ENCODE measurements around the gene CIAO3. TPM values are rescaled to one million over a fixed set of nuclear protein-coding genes. Genes with fewer than 3 reads are reported as not detected.

The CIAO3 gene
- total and polyA plus RNA-seq, 3 donors from 2014 or later = 28.9 to 59.0 (median 58.0) TPM

GRCh38 chr16:772959-773358 lies 32.2 kb upstream of the CIAO3 start:
- WGBS, 2 donors = 87 to 89% methylated on average over 18 of the region's 18 CpGs
- H3K27me3 ChIP-seq = no peaks in the 10 kb centered on the region

DNA sequence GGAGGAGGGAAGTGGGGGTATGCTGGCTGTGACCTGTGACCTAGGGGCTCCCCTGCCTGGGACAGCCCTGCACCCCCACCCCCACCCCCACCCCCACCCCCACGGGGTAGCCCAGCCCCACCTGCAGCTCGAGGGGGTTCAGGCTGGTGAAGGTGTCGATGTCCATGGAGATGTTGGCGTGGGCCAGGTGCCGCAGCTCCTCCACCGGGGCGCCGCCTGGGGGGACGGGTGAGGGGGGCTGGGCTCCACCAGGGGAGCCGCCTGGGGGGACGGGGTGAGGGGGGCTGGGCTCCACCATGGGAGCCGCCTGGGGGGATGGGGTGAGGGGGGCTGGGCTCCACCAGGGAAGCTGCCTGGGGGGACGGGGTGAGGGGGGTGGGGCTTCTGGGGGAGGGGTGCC lies 29.6 kb upstream of the CIAO3 start:
- Histone ChIP-seq H3K4me1 (no peaks in the 10 kb centered on the region), H3K36me3 (ENCODE audit: low read depth, missing control alignments) (no peaks in the 10 kb centered on the region), H3K4me3 (no peak overlapping the region), H3K27ac (no peak overlapping the region), H3K27me3 (no peaks in the 10 kb centered on the region), H3K9me3 (no peaks in the 10 kb centered on the region)
- WGBS, 2 donors = 79% methylated on average over 8 of the region's 13 CpGs; no CpG with 5 or more reads in 1 of the 2 donors
- no peak for DNase-seq
- intact Hi-C loops (cut with DNase I; ENCODE audit: low total_unique reads) = no loop called here
- no peak for TF ChIP-seq CTCF (IDR thresholded peaks at IDR 0.05)

More at GRCh38 chr16:772959-773358, 32.2 kb upstream of the CIAO3 start:
- no peaks in the 10 kb centered on the region for H3K9me3 ChIP-seq
- H3K4me3 ChIP-seq = no peak overlapping the region
- no peaks in the 10 kb centered on the region for H3K36me3 ChIP-seq (ENCODE audit: low read depth, missing control alignments)
- TF ChIP-seq CTCF (IDR thresholded peaks at IDR 0.05) (no peak), POLR2A (IDR thresholded peaks at IDR 0.05) (no peak)
- no peak for DNase-seq
- H3K27ac ChIP-seq = no peak overlapping the region
- no peaks in the 10 kb centered on the region for H3K4me1 ChIP-seq
- intact Hi-C loops (cut with DNase I; ENCODE audit: low total_unique reads) = no loop called here

- H3K36me3 ChIP-seq (ENCODE audit: low read depth, missing control alignments) = no peaks in the 10 kb centered on the region
- H3K9me3 ChIP-seq = no peaks in the 10 kb centered on the region
- intact Hi-C loops (cut with DNase I; ENCODE audit: low total_unique reads) = no loop called here
- TF ChIP-seq CTCF (IDR thresholded peaks at IDR 0.05) = no peak
- TF ChIP-seq POLR2A (IDR thresholded peaks at IDR 0.05) = no peak
- WGBS, 2 donors = 77 to 81% methylated on average over 14 to 17 of the region's 19 CpGs
- H3K4me3 ChIP-seq = no peak overlapping the region
- no peaks in the 10 kb centered on the region for H3K27me3 ChIP-seq
- H3K4me1 ChIP-seq = no peaks in the 10 kb centered on the region
- H3K27ac ChIP-seq = no peak overlapping the region
- DNase-seq = no peak
These were observed 29.1 kb upstream of the CIAO3 start for GRCh38 chr16:769934-770333.

DNA sequence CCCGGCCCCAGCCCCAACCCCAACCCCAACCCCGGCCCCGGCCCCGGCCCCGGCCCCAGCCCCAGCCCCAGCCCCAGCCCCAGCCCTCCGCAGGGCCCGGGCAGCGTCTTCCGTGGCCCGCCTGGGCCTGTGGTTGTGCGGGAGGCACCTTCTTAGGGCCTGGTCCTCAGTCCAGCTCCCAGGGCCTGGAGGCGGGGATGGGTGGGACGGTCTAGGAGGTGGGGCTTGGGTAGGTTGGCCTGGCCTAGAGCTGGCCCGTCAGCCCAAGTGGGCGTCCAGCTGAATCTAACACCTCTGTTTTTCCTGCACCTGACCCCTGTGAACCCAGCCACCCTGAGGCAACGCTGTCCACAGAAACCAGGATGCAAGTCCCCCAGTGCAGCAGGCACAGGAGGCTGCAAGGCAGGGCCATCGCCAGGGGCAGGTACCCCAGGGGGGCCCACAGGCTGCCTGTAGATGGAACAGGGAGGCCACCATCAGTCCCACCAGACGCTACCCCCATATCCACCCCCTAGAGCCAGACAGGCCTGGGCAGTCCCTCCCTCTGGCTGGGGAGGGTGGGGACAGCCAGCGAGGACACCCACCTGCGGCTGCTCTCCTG lies 28.5 kb upstream of the CIAO3 start:
- no peaks in the 10 kb centered on the region for H3K9me3 ChIP-seq
- DNase-seq = no peak
- H3K36me3 ChIP-seq (ENCODE audit: low read depth, missing control alignments) = no peaks in the 10 kb centered on the region
- no peak overlapping the region for H3K4me3 ChIP-seq
- 86 to 89% methylated on average over 6 to 19 of the region's 20 CpGs for WGBS, 2 donors
- TF ChIP-seq CTCF (IDR thresholded peaks at IDR 0.05) (no peak), POLR2A (IDR thresholded peaks at IDR 0.05) (no peak)
- no peaks in the 10 kb centered on the region for H3K27me3 ChIP-seq
- H3K4me1 ChIP-seq = no peaks in the 10 kb centered on the region
- intact Hi-C loops (cut with DNase I; ENCODE audit: low total_unique reads) = no loop called here
- no peak overlapping the region for H3K27ac ChIP-seq

GRCh38 chr16:768428-768827 lies 27.6 kb upstream of the CIAO3 start:
- Histone ChIP-seq H3K4me1 (no peaks in the 10 kb centered on the region), H3K27me3 (no peaks in the 10 kb centered on the region), H3K9me3 (no peaks in the 10 kb centered on the region), H3K27ac (no peak overlapping the region), H3K4me3 (no peak overlapping the region), H3K36me3 (ENCODE audit: low read depth, missing control alignments) (no peaks in the 10 kb centered on the region)
- WGBS, 2 donors = 84 to 87% methylated on average over 15 to 21 of the region's 21 CpGs
- TF ChIP-seq CTCF (IDR thresholded peaks at IDR 0.05) = no peak
- no peak for DNase-seq
- intact Hi-C loops (cut with DNase I; ENCODE audit: low total_unique reads) = no loop called here

Data from testis (tissue), 3 donors.